Cardiac fibroblast (primary cell): ENCODE data around the gene KCND3.
A peak's percentile ranks its signal among the peaks of the same experiment; 100 is the strongest.

ENCODE experiments used
- DNase-seq, 2 donors: peaks; one replicate each; pipeline versions ENCODE4 v3.0.0 to v3.0.0-alpha.2; 2010; ENCODE audit warnings: low read depth in 2 of 2
- H3K4me3 ChIP-seq, 2 donors: replicated peaks in 1 of 2; 1 replicate in 1 of 2; 2 replicates in 1 of 2; pipeline ENCODE4 v1.5.1; 2011; ENCODE audit warnings: low read depth in 2 of 2, low read length in 2 of 2, mild to moderate bottlenecking in 2 of 2, moderate library complexity in 1 of 2
- CTCF ChIP-seq: IDR thresholded peaks from one replicate; pipeline ENCODE4 v1.5.1; 2011; ENCODE audit warnings: low read depth, mild to moderate bottlenecking, low read length, inconsistent platforms

KCND3 gene

DNA sequence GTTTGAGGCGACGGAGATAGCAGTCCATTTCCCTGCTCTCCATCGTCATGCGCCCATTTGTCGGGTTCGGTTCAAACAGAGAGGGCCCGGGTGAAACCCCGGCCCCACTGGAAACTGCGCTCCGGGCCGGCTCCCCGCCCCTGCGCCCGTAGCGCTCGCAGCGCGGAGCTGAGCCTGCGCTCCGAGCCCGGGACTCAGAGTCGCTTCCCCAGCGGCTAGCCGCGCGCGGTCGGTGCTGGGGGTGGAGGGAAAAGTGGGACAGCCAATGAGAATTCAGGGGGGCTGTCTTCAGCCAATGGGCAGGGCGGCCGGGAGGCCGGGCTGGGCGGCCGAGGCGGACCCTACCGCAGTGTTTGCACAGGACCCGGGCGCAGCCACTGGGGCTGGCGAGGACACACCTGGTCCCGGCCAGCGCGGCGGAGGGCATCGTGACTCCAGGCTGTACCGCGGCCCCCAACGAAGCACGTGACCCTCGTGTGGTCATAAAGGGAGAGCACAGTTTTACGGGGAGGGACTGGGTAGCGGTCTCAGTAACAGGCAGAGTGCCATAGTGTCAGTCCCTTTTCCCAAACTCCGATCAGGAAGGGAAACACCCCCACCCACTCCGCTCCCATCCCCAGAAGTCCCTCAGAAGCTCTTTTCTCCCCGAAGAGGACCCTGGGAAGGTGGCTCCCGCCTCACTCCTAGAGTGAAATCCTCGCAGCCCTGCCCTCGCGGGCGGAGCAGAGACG, 250.1 kb downstream of the KCND3 start, which contains the start of gene INKA2:
Gene INKA2, minus strand, starts transcription at position 202 of the 731 bp plus-strand sequence. Its CDS starts 153 bp downstream, at position 49.
- DNase-seq = peak; percentile 88 to 90
- TF ChIP-seq CTCF = no peak
- peak within 1 kb of the TSS; percentile 54 to 76 for H3K4me3 ChIP-seq

GRCh38 chr1:111738436-111739193, 250.9 kb downstream of the KCND3 start:
- peak; percentile 78 to 85 for DNase-seq
- H3K4me3 ChIP-seq = peak overlapping the region; percentile 54 to 76
- TF ChIP-seq CTCF = peak; percentile 15

DNA sequence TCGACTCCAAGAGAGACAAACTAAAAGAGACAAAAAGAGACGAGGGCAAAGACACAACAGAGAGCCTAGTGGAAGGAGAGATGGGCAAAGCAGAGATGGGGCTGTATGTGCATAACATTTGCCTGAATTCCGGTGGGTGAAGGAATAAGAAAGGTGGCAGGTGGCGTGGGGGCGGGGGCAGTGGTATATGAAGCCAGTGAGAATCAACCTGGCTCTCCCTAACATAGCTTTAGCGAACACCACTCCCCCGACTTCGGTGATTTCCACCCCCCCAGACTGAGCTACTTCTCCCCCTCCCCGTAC, 251.4 kb downstream of the KCND3 start:
- no peak for DNase-seq
- peak overlapping the region; percentile 54 to 76 for H3K4me3 ChIP-seq
- no peak for TF ChIP-seq CTCF

DNA sequence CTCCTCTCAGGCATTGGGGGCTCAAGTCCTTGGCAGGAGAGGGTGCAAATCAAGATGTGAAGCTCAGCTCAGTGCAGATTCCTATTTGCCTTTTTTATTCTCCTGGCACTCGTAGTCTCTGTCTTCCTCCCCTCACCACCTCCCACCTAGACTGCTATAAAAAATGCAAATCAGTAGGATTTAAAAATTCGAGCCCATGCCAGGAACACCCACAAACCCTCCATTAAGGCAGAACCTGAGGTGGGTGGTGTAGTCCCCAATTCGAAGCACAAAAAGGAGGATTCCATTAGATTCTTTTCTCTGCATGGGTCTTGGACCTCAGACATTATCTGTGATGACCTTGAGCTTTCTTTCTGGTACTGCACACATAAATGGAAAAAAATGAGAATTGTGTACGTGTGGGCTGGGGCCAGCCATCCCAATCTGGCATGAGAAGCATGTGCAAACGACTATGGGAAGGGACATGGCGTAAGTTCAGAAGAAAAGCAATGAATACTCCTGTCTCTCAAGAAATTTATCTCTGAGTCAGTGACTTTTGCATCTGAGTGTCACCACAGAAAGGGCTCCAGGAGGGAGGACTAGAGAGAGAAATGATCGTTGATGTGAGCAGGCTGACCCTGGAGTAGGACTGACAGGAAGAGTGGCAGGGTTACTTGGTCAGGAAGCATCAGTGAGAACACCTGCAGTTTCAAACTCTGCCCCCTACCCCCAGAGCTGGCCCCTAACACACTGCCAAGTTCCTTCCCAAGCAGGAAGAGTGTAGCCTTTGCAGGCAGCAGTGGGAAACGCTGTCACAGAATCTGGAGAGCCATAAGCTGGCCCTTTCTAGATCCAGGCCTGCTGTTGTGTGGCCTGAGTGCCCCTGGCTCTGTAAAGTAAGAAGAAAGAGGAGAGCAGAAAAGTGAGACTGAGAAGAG, 252.0 kb downstream of the KCND3 start:
- peak in 1 of 2 donors; percentile 39 for DNase-seq
- TF ChIP-seq CTCF = no peak
- H3K4me3 ChIP-seq = peak overlapping the region; percentile 54 to 76

DNA sequence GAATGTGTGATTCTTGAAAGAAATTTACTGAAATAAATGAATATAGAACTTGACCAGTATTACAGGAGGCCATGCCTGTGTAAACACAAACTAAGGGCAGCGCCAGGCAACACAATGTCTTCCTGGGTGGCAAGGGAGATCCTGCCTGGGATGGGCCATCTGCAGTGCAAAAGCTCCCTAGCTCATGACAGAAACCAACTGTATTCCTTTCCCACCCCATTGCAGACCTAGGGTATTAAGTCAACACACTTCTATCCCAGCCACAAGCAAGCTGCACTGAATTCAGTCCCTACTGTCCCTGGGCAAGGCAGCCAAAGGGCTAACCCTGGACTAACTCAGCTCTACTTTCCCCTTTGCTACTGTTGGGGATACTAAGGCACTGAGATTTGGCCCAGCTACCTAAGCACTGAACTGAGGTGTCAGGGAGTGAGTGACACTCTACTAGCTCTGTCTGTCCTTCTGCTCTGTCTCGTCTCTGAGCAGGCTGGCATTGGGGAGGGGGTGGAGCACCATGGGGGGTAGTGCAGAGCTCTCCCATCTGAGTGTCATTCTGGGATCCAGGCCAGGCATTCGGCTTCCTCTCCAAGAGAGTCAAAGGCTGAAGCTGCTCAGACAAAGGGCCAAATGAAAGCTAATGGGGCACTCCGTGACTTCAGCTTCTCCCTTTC, 252.8 kb downstream of the KCND3 start:
- H3K4me3 ChIP-seq = peak overlapping the region in 1 of 2 donors; percentile 76
- TF ChIP-seq CTCF = no peak
- peak; percentile 58 to 74 for DNase-seq
